ENCODE data around the gene FCN3.

Gene FCN3

DNA sequence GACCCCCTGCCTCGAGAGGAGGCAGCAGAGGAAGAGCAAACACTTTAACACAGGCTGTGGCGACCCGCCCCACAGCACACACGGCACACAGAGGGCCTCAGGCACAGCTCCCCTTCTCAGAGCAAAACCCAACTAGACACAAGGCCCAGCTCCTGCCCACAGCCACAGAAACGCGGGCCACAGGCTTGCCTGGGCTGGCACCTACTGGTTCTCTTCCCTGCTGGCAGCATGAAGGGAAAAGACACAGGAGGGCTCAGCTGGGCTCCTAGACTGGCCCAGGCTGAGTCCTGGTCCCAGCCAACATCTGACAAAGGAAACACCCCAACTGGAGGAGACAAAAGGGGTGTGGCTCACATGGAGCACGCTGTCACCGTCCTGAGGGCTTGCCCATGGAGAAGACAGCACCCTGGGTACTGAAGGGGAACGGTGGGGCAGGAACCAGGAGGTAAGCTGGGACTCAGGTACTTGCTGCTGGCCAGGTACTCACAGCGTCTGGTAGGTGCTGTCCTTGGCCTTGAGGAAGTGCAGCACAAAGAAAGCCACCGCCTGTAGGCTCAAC is 5.0 kb upstream of the FCN3 start:
- no peak for DNase-seq

DNA sequence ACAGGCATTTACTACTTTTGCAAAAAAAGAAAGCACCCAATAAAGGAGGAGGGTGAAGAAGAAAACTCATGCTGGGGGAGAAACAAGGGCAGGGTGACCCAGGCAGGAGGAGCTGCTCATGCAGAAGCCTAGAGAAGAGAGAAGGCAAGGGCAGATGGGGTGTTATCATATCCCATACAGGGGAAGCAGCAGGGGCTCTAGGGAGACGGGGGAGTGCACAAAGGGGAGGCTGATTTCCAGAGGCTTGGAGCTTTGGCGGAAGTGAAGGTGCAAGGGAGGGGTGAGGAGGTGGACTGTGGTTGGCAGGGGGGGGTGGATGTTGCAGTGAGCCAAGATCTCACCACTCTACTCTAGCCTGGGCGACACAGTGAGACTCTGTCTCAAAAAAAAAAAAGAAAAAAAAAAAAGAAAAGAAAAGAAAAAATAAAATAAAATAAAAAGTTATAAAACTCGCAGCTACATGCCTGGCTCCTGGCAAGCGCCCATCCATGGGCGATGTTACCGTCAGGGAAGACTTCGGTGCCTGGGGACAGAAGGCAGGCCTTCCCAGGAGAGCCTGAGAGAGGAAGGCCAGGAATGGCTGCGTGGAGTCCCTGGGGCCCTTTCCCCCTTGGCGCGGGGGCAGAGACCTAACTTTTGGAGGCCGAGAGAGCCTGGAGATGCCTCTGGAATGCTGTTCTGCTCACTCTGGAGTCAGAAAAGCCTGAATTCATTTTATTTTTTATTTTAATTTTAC is 3.3 kb upstream of the FCN3 start:
- no peak for DNase-seq

DNA sequence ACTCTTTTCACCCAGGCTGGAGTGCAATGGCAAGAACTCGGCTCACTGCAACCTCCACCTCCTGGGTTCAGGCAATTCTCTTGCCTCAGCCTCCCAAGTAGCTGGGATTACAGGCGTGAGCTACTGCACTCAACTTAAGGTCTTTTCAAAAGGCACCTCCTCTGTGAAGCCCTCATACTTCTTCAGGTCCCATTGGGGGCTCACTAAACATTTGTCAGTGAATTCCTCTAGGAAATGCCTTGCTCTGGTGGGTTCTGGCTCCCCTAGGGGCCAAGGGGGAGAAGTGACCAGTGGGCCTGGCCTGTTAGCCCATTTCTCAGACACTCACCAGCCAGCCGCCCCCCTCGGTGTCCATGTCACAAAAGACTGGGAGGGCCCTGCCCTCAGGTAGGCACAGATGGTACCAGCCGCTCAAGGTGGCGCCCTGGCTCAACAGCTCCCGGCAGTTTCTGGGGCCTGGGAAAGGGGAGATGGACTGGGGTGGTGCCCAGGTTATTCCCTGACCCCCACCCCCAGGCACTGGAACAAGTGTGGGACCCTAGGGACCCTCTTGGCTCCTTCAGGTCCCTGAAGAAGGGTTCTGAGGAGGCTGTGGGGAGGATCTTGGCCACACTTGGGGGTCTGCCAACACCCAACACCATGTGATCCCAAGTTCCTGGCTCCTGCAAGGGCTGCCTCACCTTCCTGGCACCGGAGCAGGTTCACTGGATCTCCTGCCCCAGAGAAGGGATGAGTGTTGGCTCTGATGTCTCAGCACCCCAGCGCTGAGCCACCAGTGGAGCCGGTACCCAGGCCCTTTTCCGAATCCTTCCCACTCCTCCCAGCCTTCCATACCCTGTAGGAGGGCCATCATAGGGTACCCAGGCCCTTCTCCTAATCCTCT is 1.6 kb downstream of the FCN3 start:
- no peak for DNase-seq

DNA sequence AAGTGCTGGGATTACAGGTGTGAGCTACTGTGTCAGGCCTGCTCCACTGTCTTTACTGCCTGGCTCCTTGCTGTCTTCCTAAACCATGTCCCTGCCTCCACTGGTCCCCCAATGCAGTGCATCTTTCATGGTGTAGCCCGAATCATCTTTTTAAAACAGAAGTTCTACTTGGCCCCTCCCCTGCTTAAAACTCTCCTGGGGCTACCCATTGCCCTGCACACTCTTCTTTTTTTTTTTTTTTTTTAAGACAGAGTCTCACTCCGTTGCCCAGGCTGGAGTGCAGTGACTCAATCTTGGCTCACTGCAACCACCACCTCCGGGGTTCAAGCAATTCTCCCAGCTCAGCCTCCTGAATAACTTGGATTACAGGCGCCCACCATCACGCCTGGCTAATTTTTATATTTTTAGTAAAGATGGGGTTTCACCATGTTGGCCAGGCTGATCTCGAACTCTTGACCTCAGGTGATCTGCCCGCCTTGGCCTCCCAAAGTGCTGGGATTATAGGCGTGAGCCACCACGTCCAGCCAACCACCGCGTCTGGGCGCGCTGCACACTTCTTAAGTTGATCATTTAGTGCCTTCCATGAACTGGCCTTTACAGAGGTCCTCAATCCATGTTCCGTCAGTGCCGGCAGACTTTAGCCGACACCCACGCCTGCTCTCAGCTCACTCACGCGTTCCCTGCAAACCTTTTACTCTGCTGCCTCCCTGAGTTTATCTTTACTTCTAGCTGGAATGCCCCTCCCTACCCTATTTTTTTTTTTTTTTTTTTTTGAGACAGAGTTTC is 2.4 kb downstream of the FCN3 start:
- DNase-seq, result no peak

DNA sequence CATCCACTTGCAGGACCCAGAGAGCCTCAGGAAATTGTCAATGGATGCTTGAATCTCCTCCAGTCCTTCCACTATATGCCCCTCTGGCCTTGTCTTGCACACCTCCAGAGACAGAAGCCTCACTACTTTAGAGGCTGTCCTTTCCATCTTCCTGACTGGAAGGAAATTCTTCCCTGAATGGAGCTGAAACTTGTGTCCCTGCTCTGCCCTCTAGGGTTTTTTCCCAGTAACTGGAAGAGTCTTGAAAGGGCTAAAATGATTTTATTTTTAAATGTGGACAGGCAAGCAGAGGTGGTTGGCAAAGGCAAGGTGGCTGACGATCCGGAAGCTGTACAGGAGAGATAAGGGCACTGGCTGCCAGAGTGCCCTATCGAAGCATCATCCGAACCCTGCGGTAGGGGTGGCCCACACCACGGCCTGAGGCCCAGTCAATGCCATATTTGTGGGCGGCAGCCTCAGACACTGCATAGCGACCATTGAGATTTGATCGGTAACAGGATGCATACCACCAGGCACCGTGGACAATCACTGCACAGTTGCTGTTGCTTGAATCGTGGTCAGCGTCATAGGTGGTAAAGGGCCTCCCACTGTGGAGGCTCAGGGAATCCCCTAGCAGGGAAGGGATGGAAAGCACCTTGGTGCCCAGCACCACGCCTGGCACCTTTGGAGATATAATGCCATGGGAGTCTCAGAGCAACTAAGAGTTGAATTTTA is 5.6 kb downstream of the FCN3 start:
- no peak for DNase-seq

DNA sequence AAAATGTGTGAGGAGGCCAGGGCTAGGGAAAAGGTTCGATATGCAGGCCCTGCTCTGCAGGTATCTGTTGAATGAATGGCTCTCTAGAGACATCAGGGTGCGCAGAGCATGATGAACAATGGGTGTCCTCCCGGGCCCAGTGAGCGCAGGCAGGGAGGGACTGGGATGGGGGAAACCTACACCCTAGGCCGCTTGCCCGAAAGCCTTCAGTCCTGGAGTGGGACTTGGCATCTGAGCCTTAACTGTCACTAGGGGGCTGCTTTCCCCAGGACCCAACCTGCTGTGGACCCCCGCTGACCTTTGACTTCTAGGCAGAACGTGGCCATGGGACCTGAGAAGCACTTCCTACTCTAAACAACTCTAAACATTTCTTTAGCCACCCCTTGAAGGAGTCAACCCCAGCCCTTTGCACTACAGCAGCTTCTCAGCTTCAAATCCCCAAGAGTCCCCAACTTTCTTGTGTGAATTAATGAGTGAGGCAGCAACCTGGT is 7.4 kb downstream of the FCN3 start:
- no peak for DNase-seq

DNA sequence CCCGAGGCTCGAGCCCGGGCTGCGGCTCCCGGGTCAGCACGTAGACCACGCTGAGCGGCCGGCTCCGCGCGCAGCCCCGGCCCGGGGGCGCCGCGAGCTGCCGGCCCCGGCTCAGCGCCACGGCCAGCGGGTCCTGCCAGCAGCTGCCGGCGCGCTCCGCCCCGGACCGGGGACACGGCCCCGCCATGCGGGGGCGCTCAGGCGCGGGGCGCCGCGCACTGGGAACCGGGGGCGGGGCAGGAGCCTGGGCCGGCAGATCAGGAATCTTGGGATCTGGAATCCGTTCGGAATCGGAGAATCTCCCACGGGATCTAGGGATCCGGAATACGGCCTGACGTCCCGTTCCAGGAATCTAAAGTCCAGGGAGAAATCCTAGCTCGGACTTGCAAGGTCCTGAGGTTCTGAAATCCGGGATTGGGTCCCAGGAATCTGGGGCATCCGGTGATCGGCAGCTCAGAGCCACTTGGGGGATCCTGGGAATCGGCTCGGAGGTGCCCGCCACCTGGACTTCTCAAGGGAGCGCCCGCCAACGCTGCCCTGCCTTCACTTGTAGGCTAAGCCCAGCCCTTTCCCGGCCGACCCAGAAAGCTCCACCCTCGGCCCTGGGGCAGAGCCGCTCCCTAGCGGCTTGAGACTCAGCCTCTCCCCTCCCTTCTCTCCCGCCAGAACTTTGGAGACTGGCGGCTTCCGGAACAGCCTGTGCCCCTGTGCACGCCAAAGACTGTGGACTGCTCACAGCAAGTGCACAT is 8.0 kb downstream of the FCN3 start, which contains the start of gene MAP3K6:
Gene MAP3K6, minus strand, starts transcription at position 551 of the 749 bp plus-strand sequence. Its CDS starts 364 bp downstream, at position 187.
- peak; percentile 45 for DNase-seq

DNA sequence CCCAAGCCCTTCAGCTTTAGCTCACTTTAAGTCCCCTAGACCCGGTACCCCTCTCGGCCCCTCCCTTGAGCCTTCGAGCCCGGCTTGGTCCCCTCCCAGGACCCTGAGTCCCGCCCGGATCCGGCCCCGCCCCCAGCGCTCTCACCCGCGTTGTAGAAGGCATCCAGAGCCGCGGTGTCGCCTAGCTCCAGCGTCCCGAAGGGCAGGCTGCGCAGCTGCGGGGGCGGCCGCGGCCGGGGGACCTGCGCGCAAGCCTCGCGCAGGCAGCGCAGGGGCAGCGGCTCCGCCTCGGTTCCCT is 8.6 kb downstream of the FCN3 start:
- peak; percentile 76 for DNase-seq

DNA sequence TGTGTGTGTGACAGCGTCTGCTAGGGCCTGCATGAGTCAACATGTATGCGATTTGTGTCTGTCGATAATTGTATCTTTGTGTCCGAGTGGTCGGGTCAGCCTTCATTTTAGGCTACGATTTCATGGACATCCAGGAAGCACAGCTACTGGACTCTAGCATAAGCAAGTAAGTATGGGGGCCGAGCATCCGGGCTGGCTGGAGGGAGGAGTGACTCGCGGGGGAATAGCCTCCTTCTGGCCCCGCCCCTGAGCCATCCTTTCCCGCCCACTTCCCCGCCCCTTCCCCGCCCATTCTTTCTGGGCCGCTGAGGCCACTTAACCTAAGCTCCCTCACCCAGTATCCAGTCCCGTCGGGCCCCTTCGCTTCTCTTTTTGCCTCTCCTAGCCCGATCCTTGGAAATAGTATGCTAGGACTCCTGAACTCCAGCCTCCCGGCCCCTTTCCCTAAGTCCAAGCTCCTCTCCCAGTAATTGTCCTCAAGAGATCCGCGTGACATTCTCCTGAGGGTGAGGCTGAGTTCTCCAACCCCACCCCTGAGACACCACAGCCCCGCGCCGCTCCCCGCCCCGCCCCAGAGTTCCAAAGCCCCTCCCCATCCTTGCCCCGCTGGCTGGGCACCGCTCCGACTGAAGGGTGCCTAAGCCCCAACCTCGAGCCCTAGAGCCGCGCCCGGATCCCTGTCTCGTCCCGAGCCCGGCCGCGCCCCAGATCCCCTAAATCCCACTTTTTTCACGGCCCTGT is 9.1 kb downstream of the FCN3 start:
- DNase-seq, result peak; percentile 78

DNA sequence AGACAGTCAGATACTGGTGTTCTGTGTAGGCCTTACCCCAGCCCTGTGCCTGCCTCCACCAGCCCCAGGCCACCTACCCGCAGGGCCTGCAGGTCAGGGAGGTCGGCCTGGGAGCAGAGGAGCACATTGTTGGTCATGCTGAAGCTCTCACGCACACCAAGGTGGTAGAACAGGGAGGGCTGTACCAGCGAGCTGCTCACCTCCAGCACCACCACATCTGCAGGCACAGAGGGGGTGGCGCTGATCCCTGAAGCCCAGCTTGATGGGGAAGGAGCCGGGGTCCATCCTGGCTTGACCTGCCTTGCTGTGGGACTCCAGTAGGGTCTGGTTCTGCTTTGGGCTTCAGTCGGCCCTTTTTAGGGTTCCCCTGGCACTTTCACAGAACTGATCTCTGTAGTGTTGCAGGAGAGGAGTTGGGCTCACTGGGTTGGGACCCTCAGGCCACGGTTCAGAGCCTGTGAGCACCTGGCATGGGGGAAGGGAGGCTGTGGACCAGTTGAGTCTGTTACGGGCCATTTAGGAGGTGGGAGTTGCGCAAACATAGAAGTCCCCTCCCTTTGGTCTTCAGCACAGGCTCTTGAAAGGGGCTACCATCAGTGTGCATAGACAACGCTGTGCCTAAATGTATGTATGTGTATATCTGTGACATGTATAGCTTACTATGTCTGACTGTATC is 9.8 kb downstream of the FCN3 start:
- no peak for DNase-seq

DNA sequence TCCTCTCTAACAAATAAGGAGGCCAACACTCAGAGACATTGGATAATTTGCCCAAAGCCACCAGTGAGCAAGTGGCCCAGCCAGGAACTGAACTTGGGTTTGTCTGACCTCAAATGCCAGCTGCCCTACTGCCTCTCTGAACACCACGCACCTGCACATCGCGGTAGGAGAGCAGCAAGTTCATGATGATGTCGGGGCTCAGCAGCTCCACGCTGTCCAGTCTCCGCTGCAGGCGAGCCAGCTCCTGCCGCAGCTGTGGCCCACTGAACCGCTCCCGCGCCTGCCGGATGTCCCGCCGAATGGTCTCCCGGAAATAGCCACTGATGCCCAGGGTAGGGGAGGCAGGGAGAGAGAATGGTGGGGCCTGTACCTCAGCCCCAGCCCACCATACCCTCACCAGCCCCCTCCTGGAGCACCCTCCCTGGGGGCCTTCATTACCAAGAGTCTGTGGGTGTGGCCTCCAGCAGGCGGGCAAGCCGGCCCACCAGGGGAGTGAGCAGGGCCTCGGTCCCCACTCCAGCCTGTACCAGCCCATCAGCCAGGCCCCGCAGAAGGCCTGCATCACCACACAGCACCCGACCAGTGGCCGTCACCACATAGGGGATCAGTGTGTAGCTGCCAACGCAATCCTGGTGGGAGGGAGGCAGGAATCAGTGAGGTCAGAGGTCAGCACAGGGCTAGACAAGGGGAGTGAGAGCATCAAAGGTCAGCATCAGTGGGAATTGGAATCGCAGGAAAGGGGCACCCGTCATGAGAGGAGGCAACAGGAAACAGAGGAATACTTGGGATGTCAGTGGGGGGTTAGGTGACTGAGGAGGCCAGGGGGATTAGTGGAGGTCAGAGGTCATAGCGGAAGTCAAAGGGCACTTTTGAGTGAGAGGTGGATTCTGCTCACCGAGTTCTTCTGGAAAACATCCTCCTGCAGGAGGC is 10.6 kb downstream of the FCN3 start:
- DNase-seq, result no peak

DNA sequence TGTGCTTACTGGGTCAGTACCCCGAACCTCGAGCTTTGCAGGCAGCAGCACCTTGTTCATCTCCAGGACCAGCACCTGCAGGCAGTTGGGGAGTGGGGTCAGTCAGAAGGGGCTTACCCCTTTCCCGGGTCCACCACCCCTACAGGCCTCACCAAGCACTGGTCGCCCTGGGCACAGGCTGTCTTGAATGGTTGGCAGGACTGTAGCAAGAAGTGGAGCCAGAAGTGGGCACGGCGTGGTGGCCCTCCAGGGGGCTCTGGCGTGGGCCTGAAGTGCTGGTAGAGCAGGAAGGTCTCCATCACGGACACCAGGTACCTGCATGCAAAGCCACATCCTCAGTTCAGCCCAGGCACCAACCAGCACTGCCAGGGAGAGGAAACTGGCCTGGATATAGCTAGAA is 13.1 kb downstream of the FCN3 start:
- DNase-seq, result no peak

DNA sequence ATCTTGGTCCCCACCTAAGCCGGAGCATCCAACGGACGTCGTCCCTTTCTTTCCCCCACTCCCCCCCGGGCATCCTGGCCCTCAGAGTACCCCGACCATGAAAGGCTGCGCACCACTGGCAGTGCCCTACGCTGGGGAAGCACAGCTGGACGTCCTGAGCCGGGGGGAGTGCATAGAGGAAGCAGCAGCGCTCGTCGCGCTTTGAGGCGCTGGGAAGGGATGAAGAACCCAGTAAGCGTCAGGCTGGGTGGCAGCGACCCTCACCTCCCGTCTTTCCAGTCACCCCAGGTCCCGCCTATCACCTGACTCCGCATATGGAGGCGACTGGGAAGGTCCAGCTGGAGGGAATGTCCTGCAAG is 13.6 kb downstream of the FCN3 start:
- DNase-seq, result no peak

DNA sequence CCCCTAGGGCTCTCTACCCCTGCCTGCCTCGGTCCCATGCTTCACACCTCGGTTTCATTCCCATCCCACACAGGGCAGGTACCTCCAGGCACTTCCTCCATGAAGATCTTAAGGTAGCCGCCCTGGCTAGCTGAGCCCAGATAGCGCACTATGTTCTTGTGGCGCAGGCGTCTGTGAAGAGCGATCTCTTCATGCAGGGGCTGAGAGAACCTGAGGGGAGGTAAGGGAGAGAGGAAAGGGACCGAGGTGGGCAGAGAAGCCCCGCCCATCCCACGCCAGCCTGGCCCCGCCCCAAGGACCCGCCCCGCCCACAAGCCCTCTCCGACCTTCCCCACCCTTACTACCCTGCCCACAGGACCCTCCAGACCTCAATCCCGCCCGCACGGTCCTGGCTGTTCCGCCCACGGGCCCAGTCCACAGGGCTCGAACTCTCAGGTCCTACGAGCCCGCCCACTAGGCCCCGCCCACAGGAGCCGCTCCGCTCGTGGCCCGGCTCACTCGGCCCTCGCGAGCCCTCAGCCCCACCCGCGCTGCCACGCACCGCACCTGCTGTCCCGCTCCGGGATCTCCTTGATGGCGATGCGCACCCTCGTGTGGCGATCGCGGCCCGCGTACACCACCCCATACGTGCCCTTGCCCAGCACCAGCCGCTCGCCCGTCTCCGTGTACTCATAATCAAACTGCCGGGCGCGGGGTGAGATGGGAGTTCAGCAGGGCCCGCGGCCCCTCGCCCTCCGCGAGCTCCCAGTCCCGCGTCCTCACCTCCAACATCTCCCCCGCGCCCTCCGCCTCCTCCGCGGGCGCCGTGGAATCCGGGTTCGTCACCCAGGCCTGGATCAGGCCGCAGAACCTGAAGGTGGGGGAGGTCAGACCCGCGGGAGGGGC is 14.2 kb downstream of the FCN3 start:
- DNase-seq, result peak; percentile 43

DNA sequence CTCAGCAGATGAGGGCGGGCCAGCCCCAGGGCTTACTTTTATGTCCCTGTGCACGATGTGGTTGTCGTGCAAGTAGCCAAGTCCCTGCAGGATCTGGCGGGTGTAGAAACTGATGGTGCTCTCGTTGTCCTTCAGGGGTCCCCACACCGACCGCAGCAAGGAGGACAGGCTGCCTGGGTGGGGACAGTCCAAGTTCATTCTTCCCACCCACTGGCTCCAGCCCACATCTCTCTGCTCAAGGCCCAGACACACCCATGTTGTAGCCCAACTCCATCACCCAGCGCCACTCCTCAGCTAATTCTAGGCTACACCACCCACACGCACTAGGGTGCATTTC is 14.8 kb downstream of the FCN3 start:
- no peak for DNase-seq

DNA sequence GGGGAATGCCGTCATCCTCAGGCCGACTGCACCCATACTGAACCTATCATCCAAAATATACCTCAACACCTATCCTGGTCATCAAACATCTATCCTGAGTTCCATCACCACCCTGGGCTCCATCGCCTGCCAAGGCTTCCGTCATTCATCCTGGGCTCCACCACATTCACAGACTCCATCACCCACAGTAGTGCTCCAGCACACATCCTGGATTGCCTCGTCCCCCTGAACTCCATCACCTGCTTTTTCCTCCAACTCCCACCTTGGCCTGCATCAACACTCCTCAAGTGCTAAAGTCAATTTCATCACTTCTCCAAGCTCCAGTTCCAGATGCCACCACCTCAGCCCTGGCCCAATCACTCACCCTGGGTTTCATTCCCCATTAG is 15.7 kb downstream of the FCN3 start:
- DNase-seq, result no peak

DNA sequence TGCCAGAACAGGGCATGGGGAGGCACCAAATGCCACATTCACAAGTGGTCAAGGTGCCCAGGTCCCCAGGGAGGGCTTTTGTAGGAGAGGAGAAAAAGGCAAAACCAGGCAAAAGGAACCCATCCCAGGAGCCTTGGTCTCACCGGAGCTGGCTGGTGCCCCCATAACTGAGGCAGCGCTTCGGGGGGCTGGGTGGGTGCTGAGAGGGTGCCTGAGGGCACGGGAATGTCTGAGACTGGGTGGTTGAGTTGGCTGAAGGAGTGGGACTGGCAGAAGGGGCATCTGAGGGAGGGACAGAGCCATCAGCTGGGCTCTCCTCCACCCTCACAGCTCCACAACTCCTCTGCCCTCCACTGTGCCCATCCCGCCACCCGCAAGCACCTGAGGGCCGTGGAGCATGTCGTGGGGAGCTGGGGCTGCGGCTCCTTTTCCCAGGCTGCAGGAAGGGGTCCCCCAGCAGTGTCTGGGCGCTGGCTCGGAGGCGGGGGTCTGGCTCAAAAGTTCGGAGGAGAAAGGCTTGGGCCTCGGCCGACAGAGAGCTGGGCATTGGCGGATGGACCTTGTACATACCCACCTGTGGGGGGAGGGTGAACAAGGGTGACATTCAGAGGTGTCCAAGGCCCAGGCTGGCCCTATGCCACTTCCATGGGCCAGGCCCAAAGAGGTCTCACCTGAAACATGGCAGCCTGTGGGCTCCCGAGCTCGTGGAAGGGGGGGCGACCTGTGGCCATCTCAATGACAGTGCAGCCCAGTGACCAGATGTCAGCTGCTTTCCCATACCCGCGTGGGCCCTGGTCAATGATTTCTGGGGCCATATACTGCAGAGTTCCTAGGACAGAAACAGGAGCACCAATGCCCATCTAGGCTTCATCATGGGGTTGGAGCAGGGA is 16.3 kb downstream of the FCN3 start:
- DNase-seq, result no peak

Data from stimulated activated CD4-positive, alpha-beta T cell treated with anti-CD3 and anti-CD28 coated beads, Interleukin-4, amount 100 ng/mL, for 24 hours (primary cell).